Measurements from ENCODE around the gene ARHGAP26. TPM values are rescaled to one million over a fixed set of nuclear protein-coding genes. Genes with fewer than 3 reads are reported as not detected.
"Not testable (repeated sequence)": the region's sequence is repeated elsewhere in the genome, so short reads cannot be mapped to it uniquely, and the experiment has no call there.

ARHGAP26 gene
- total RNA-seq, 1 donor, result 7.6 TPM

- Histone ChIP-seq H4K20me1 (ENCODE audit: insufficient read depth, low read length) (no peaks in the 10 kb centered on the region), H3K4me2 (ENCODE audit: insufficient read depth, low read length) (peak overlapping the region; percentile 72), H3K27me3 (ENCODE audit: insufficient read depth, low read length) (no peaks in the 10 kb centered on the region), H3K36me3 (ENCODE audit: insufficient read depth, low read length) (no peaks in the 10 kb centered on the region), H3K27ac (ENCODE audit: low read depth, low read length) (peak overlapping the region; percentile 37), H2AFZ (ENCODE audit: low read length) (no peak overlapping the region), H3K9me3 (ENCODE audit: low read depth, low read length) (no peaks in the 10 kb centered on the region), H3K4me1 (ENCODE audit: insufficient read depth, low read length) (peaks cover 16% of the 10 kb centered on the region), H3K4me3 (ENCODE audit: insufficient read depth, low read length) (no peak overlapping the region), H3K79me2 (ENCODE audit: insufficient read depth, low read length) (no peaks in the 10 kb centered on the region)
- no peak for TF ChIP-seq CTCF (IDR thresholded peaks at IDR 0.05; ENCODE audit: extremely low read depth, low read depth, low read length)
- DNase-seq (ENCODE audit: insufficient read length, low spot score, missing footprints), result peak; percentile 68
Observed at GRCh38 chr5:142925795-142926194, 155.6 kb downstream of the ARHGAP26 start.

- Histone ChIP-seq H4K20me1 (ENCODE audit: insufficient read depth, low read length) (no peaks in the 10 kb centered on the region), H3K4me1 (ENCODE audit: insufficient read depth, low read length) (peaks cover 16% of the 10 kb centered on the region), H3K4me3 (ENCODE audit: insufficient read depth, low read length) (no peak overlapping the region), H3K9me3 (ENCODE audit: low read depth, low read length) (no peaks in the 10 kb centered on the region), H3K4me2 (ENCODE audit: insufficient read depth, low read length) (no peak overlapping the region), H2AFZ (ENCODE audit: low read length) (no peak overlapping the region), H3K79me2 (ENCODE audit: insufficient read depth, low read length) (no peaks in the 10 kb centered on the region), H3K27ac (ENCODE audit: low read depth, low read length) (no peak overlapping the region), H3K36me3 (ENCODE audit: insufficient read depth, low read length) (no peaks in the 10 kb centered on the region), H3K27me3 (ENCODE audit: insufficient read depth, low read length) (no peaks in the 10 kb centered on the region)
- peak; percentile 29 for DNase-seq (ENCODE audit: insufficient read length, low spot score, missing footprints)
- no peak for TF ChIP-seq CTCF (IDR thresholded peaks at IDR 0.05; ENCODE audit: extremely low read depth, low read depth, low read length)
Observed at GRCh38 chr5:142926549-142926948, 156.4 kb downstream of the ARHGAP26 start.

- H3K36me3 ChIP-seq (ENCODE audit: insufficient read depth, low read length); H4K20me1 ChIP-seq (ENCODE audit: insufficient read depth, low read length); H3K27ac ChIP-seq (ENCODE audit: low read depth, low read length); H3K79me2 ChIP-seq (ENCODE audit: insufficient read depth, low read length); H3K27me3 ChIP-seq (ENCODE audit: insufficient read depth, low read length); H3K4me2 ChIP-seq (ENCODE audit: insufficient read depth, low read length); H2AFZ ChIP-seq (ENCODE audit: low read length); DNase-seq (ENCODE audit: insufficient read length, low spot score, missing footprints); H3K4me3 ChIP-seq (ENCODE audit: insufficient read depth, low read length); H3K9me3 ChIP-seq (ENCODE audit: low read depth, low read length): not testable (repeated sequence)
- peaks cover 12% of the 10 kb centered on the region for H3K4me1 ChIP-seq (ENCODE audit: insufficient read depth, low read length)
Observed at GRCh38 chr5:142928999-142929398, 158.8 kb downstream of the ARHGAP26 start.

GRCh38 chr5:142929587-142929986 is 159.4 kb downstream of the ARHGAP26 start:
- Histone ChIP-seq H3K79me2 (ENCODE audit: insufficient read depth, low read length) (no peaks in the 10 kb centered on the region), H3K27me3 (ENCODE audit: insufficient read depth, low read length) (no peaks in the 10 kb centered on the region), H3K27ac (ENCODE audit: low read depth, low read length) (no peak overlapping the region), H3K4me2 (ENCODE audit: insufficient read depth, low read length) (no peak overlapping the region), H3K9me3 (ENCODE audit: low read depth, low read length) (no peaks in the 10 kb centered on the region), H2AFZ (ENCODE audit: low read length) (no peak overlapping the region), H3K4me1 (ENCODE audit: insufficient read depth, low read length) (peaks cover 12% of the 10 kb centered on the region), H4K20me1 (ENCODE audit: insufficient read depth, low read length) (no peaks in the 10 kb centered on the region), H3K4me3 (ENCODE audit: insufficient read depth, low read length) (no peak overlapping the region), H3K36me3 (ENCODE audit: insufficient read depth, low read length) (no peaks in the 10 kb centered on the region)
- no peak for TF ChIP-seq CTCF (IDR thresholded peaks at IDR 0.05; ENCODE audit: extremely low read depth, low read depth, low read length)
- no peak for DNase-seq (ENCODE audit: insufficient read length, low spot score, missing footprints)
